SU-DHL-6 (cell line): ENCODE measurements around the gene TPP1.

ENCODE experiments used
- CTCF ChIP-seq: fragments of 200-600 bp; sonication (generic); IDR thresholded peaks from one replicate; pipeline ENCODE4 v1.5.1; 2017; ENCODE audit warnings: antibody characterized with exemption, mild to moderate bottlenecking, low read length, moderate library complexity; ENCODE audit not compliant: insufficient read depth, poor library complexity, severe bottlenecking
- EZH2phosphoT487 ChIP-seq: fragments of 200-600 bp; sonication (generic), shearing (Covaris generic); conservative IDR thresholded peaks from 2 replicates; pipeline ENCODE4 v1.6.1; 2018; ENCODE audit warnings: mild to moderate bottlenecking, antibody characterized with exemption, low read length, moderate library complexity, mixed read lengths

- TF ChIP-seq CTCF (no peak), EZH2phosphoT487 (no peak)
Observed at GRCh38 chr11:6637871-6638270, 18.6 kb upstream of the TPP1 start.
